H9 (cell line): Measurements from ENCODE around the gene SIGLEC9. TPM values are rescaled to one million over a fixed set of nuclear protein-coding genes. Genes with fewer than 3 reads are reported as not detected.

Experiments used
- DNase-seq: peaks from one replicate; pipeline ENCODE4 v3.0.0-alpha.2; 2017
- H2AFZ ChIP-seq: one replicate; pipeline ENCODE4 v1.6.1; 2013; ENCODE audit warnings: mild to moderate bottlenecking, low read length, control low read depth, moderate library complexity
- H2AK5ac ChIP-seq: 2 replicates; pipeline ENCODE4 v1.6.1; 2013; ENCODE audit warnings: low read length, control low read depth, mixed read lengths; ENCODE audit not compliant: insufficient read length
- H2BK120ac ChIP-seq: one replicate; pipeline ENCODE4 v1.6.1; 2013; ENCODE audit warnings: low read depth, mild to moderate bottlenecking, low read length, control low read depth, inconsistent platforms; ENCODE audit not compliant: poor library complexity, severe bottlenecking
- H2BK12ac ChIP-seq: 2 replicates; pipeline ENCODE4 v1.6.1; 2013; ENCODE audit warnings: low read length, control low read depth, mixed read lengths, low read depth; ENCODE audit not compliant: insufficient read length
- H2BK15ac ChIP-seq: 2 replicates; pipeline ENCODE4 v1.6.1; 2013; ENCODE audit warnings: low read depth, low read length, control low read depth
- H2BK20ac ChIP-seq: one replicate; pipeline ENCODE4 v1.6.1; 2013; ENCODE audit warnings: low read depth, mild to moderate bottlenecking, low read length, control low read depth, inconsistent platforms; ENCODE audit not compliant: poor library complexity, severe bottlenecking
- H2BK5ac ChIP-seq: 2 replicates; pipeline ENCODE4 v1.6.1; 2013; ENCODE audit warnings: low read length, control low read depth, mixed read lengths; ENCODE audit not compliant: insufficient read length
- H3K14ac ChIP-seq: 2 replicates; pipeline ENCODE4 v1.6.1; 2013; ENCODE audit warnings: low read length, control low read depth; ENCODE audit not compliant: insufficient read depth
- H3K18ac ChIP-seq: 2 replicates; pipeline ENCODE4 v1.6.1; 2013; ENCODE audit warnings: low read depth, mild to moderate bottlenecking, mixed read lengths, low read length, control low read depth; ENCODE audit not compliant: insufficient read length
- H3K23ac ChIP-seq: 2 replicates; pipeline ENCODE4 v1.6.1; 2013; ENCODE audit warnings: low read length, control low read depth, mixed read lengths, low read depth; ENCODE audit not compliant: insufficient read length
- H3K23me2 ChIP-seq: 2 replicates; pipeline ENCODE4 v1.6.1; 2013; ENCODE audit warnings: low read depth, mild to moderate bottlenecking, mixed read lengths, low read length, control low read depth; ENCODE audit not compliant: insufficient read length, poor library complexity, severe bottlenecking
- H3K27ac ChIP-seq: 2 replicates; pipeline ENCODE4 v1.5.1; 2013; ENCODE audit warnings: low read length, control low read depth, mixed read lengths, low read depth; ENCODE audit not compliant: insufficient read length
- H3K27me3 ChIP-seq: 2 replicates; pipeline ENCODE4 v1.6.1; 2013; ENCODE audit warnings: low read length, control low read depth, inconsistent platforms; ENCODE audit not compliant: insufficient read depth
- H3K4ac ChIP-seq: 2 replicates; pipeline ENCODE4 v1.6.1; 2013; ENCODE audit warnings: low read depth, mild to moderate bottlenecking, control low read depth, inconsistent platforms, low read length, moderate library complexity
- H3K4me1 ChIP-seq: 2 replicates; pipeline ENCODE4 v1.6.1; 2013; ENCODE audit warnings: low read length, control low read depth, inconsistent platforms; ENCODE audit not compliant: insufficient read depth
- H3K4me2 ChIP-seq: 2 replicates; pipeline ENCODE4 v1.6.1; 2013; ENCODE audit warnings: low read length, control low read depth, mixed read lengths; ENCODE audit not compliant: insufficient read length, insufficient read depth
- H3K56ac ChIP-seq: 2 replicates; pipeline ENCODE4 v1.6.1; 2013; ENCODE audit warnings: low read depth, mild to moderate bottlenecking, mixed read lengths, low read length, control low read depth; ENCODE audit not compliant: insufficient read length
- H3K79me1 ChIP-seq: 2 replicates; pipeline ENCODE4 v1.6.1; 2013; ENCODE audit warnings: low read depth, mild to moderate bottlenecking, moderate library complexity, low read length, control low read depth, inconsistent platforms; ENCODE audit not compliant: insufficient read depth, poor library complexity, severe bottlenecking
- H3K79me2 ChIP-seq: 2 replicates; pipeline ENCODE4 v1.6.1; 2013; ENCODE audit warnings: low read length, control low read depth, inconsistent platforms; ENCODE audit not compliant: insufficient read depth
- H3K9ac ChIP-seq: 2 replicates; pipeline ENCODE4 v1.6.1; 2013; ENCODE audit warnings: low read length, control low read depth, mixed read lengths; ENCODE audit not compliant: insufficient read length; ENCODE audit errors: extremely low read depth
- H3K9me3 ChIP-seq: one replicate; pipeline ENCODE4 v1.6.1; 2013; ENCODE audit warnings: low read depth, low read length, inconsistent platforms; ENCODE audit not compliant: control insufficient read depth
- H3T11ph ChIP-seq: one replicate; pipeline ENCODE4 v1.6.1; 2013; ENCODE audit warnings: mild to moderate bottlenecking, low read length, control low read depth, inconsistent platforms
- H4K20me1 ChIP-seq: one replicate; pipeline ENCODE4 v1.6.1; 2013; ENCODE audit not compliant: control insufficient read depth, insufficient read length, insufficient read depth
- H4K5ac ChIP-seq: 2 replicates; pipeline ENCODE4 v1.6.1; 2013; ENCODE audit warnings: low read depth, mild to moderate bottlenecking, mixed read lengths, low read length, control low read depth; ENCODE audit not compliant: insufficient read length
- H4K8ac ChIP-seq: replicated peaks from 2 replicates; pipeline ENCODE4 v1.6.1; 2013; ENCODE audit warnings: low read length, control low read depth, mixed read lengths, low read depth; ENCODE audit not compliant: insufficient read length
- H4K91ac ChIP-seq: 2 replicates; pipeline ENCODE4 v1.6.1; 2013; ENCODE audit warnings: low read depth, mild to moderate bottlenecking, moderate library complexity, mixed read lengths, low read length, control low read depth; ENCODE audit not compliant: insufficient read length
- H3K27ac Mint-ChIP-seq, 3 experiments: 2 replicates in 2 of 3; 3 replicates in 1 of 3; pipeline ENCODE4 v1.8.0; 2020 to 2021; ENCODE audit warnings: mixed read lengths in 3 of 3, mild to moderate bottlenecking in 1 of 3, moderate library complexity in 1 of 3
- H3K27me3 Mint-ChIP-seq: 2 replicates; pipeline ENCODE4 v1.8.0; 2021; ENCODE audit warnings: low read depth, mild to moderate bottlenecking, moderate library complexity, mixed read lengths
- H3K36me3 Mint-ChIP-seq, 3 experiments: 2 replicates in 2 of 3; 3 replicates in 1 of 3; pipeline ENCODE4 v1.8.0; 2020 to 2021; ENCODE audit warnings: low read depth in 3 of 3, mixed read lengths in 3 of 3; ENCODE audit not compliant: insufficient read depth in 1 of 3
- H3K4me1 Mint-ChIP-seq, 2 experiments: 2 replicates each; pipeline ENCODE4 v1.8.0; 2020; ENCODE audit warnings: mixed read lengths in 2 of 2
- H3K4me3 Mint-ChIP-seq, 2 experiments: 2 replicates in 1 of 2; 3 replicates in 1 of 2; pipeline ENCODE4 v1.8.0; 2020 to 2021; ENCODE audit warnings: mild to moderate bottlenecking in 2 of 2, mixed read lengths in 2 of 2, moderate library complexity in 1 of 2
- H3K9me3 Mint-ChIP-seq, 2 experiments: 2 replicates in 1 of 2; 3 replicates in 1 of 2; pipeline ENCODE4 v1.8.0; 2020; ENCODE audit warnings: mild to moderate bottlenecking in 2 of 2, mixed read lengths in 2 of 2, moderate library complexity in 1 of 2
- CTCF ChIP-seq: fragments of 200-600 bp; sonication (generic); conservative IDR thresholded peaks from 3 replicates; pipeline ENCODE4 v1.8.0; 2021; ENCODE audit warnings: antibody characterized with exemption, mild to moderate bottlenecking
- WGBS: extraction: QIAGEN DNeasy Blood & Tissue Kit; methylation state at CpG from one replicate; pipeline ENCODE4 v1.1.7; 2013; ENCODE audit warnings: missing lambda C conversion rate, low lambda C conversion rate, mixed read lengths; ENCODE audit not compliant: insufficient read length; ENCODE audit errors: extremely low coverage; 5-methylcytosine and 5-hydroxymethylcytosine counted together
- total RNA-seq: library from RNA; stranded (reverse); gene quantifications from 2 replicates; pipeline ENCODE4 v1.2.1, GENCODE V29; 2021

SIGLEC9 gene
- total RNA-seq, 1 experiment from 2014 or later: not detected

- H3K23me2 ChIP-seq: peaks cover 6% of the 10 kb centered on the region
- no peak overlapping the region for H3K4ac ChIP-seq
- peaks cover 2% of the 10 kb centered on the region; the same call in 1 of the 2 replicates for H3K27me3 Mint-ChIP-seq
- H2BK120ac ChIP-seq: no peak overlapping the region
- H3K4me1 Mint-ChIP-seq: peaks cover 8 to 9% of the 10 kb centered on the region in 2 experiments
- no peaks in the 10 kb centered on the region for H4K20me1 ChIP-seq
- H4K8ac ChIP-seq: no peak overlapping the region
- H3K14ac ChIP-seq: no peak overlapping the region
- no peaks in the 10 kb centered on the region; a peak in 1 of 5 replicates for H3K9me3 Mint-ChIP-seq
- H4K91ac ChIP-seq: no peak overlapping the region
- no peak for DNase-seq
- H3K4me3 Mint-ChIP-seq: no peak overlapping the region; a peak in 1 of 5 replicates
- H3K18ac ChIP-seq: no peak overlapping the region
- H3K9me3 ChIP-seq: no peaks in the 10 kb centered on the region
- no peak overlapping the region for H2AK5ac ChIP-seq
- no peak overlapping the region for H4K5ac ChIP-seq
- no peak overlapping the region for H2AFZ ChIP-seq
- WGBS: no CpG with 5 or more reads among the region's 49 CpGs
- H2BK20ac ChIP-seq: no peak overlapping the region
- H3K23ac ChIP-seq: no peak overlapping the region
- H3K27ac Mint-ChIP-seq: no peak overlapping the region
- H2BK12ac ChIP-seq: no peak overlapping the region
- no peak overlapping the region for H3K27ac ChIP-seq
- H3K4me2 ChIP-seq: no peak overlapping the region
- no peak overlapping the region for H3K9ac ChIP-seq
- H3K27me3 ChIP-seq: no peaks in the 10 kb centered on the region
- no peaks in the 10 kb centered on the region for H3K79me2 ChIP-seq
- H2BK15ac ChIP-seq: no peak overlapping the region
- no peak overlapping the region for H3T11ph ChIP-seq
- H2BK5ac ChIP-seq: no peak overlapping the region
- peaks cover 0 to 29% (median 6%) of the 10 kb centered on the region in 3 experiments; a peak in 4 of 7 replicates for H3K36me3 Mint-ChIP-seq
- H3K56ac ChIP-seq: no peak overlapping the region
- H3K79me1 ChIP-seq: no peaks in the 10 kb centered on the region
- no peak for TF ChIP-seq CTCF
- H3K4me1 ChIP-seq: peaks cover 3% of the 10 kb centered on the region; the same call in 1 of the 2 replicates
These were observed 20.8 kb upstream of the SIGLEC9 start for GRCh38 chr19:51103926-51104341.
